ENCODE data around the gene SHLD1.

SHLD1 gene

DNA sequence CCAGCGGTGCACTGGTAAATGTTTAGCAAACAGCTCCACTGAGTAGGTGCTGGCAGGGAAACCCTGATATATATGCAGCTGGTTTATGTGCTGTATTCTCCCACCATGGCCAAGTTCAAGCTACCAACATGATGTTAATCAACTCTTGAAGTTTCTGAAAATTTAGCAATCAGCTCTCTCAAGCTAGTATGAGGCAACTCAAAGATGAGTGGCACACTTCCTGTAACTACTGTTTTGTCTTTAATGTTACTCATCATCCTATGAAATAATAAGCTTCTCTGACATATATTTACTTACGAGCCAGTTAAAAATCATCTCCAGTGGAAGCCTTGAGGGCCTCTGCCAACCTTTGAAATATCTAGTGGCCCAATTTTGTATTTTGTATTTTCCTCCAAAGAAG is 145.4 kb downstream of the SHLD1 start:
- no peaks in the 10 kb centered on the region for H4K20me1 ChIP-seq (ENCODE audit: insufficient read depth)
- TF ChIP-seq, protein P1, sequence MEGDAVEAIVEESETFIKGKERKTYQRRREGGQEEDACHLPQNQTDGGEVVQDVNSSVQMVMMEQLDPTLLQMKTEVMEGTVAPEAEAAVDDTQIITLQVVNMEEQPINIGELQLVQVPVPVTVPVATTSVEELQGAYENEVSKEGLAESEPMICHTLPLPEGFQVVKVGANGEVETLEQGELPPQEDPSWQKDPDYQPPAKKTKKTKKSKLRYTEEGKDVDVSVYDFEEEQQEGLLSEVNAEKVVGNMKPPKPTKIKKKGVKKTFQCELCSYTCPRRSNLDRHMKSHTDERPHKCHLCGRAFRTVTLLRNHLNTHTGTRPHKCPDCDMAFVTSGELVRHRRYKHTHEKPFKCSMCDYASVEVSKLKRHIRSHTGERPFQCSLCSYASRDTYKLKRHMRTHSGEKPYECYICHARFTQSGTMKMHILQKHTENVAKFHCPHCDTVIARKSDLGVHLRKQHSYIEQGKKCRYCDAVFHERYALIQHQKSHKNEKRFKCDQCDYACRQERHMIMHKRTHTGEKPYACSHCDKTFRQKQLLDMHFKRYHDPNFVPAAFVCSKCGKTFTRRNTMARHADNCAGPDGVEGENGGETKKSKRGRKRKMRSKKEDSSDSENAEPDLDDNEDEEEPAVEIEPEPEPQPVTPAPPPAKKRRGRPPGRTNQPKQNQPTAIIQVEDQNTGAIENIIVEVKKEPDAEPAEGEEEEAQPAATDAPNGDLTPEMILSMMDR (conservative IDR thresholded peaks at IDR 0.05; ENCODE audit: low read depth, low read length) = no peak

DNA sequence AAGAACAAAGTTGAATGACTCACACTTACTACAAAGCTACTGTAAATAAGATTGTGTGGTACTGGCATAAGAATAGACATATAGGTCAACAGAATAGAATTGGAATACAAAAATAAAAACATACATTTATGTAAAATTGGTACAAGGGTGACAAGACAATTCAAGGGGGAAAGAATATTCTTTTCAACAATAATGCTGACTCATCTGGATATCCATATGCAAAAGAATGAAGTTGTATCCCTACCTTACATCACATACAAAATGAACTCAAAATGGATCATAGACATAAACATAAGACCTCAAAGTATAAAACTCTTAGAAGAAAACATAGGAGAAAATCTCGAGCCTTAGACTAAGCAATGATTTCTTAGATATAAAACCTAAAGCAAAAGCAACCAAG is 149.2 kb downstream of the SHLD1 start:
- no peaks in the 10 kb centered on the region for H3K27me3 ChIP-seq (ENCODE audit: insufficient read depth, low read depth)
- no peak overlapping the region for H3K4me3 ChIP-seq (IDR thresholded peaks at IDR 0.05; ENCODE audit: insufficient read depth, low read depth, low read length)
- H3K79me2 ChIP-seq (ENCODE audit: insufficient read depth, low read depth) = no peaks in the 10 kb centered on the region
- no peaks in the 10 kb centered on the region for H3K36me3 ChIP-seq (ENCODE audit: insufficient read depth)
- no peaks in the 10 kb centered on the region for H4K20me1 ChIP-seq (ENCODE audit: insufficient read depth)
- H3K27ac ChIP-seq = no peak overlapping the region
- no peaks in the 10 kb centered on the region for H3K4me1 ChIP-seq (ENCODE audit: low read depth, poor library complexity, severe bottlenecking)
- H3K9ac ChIP-seq = no peak overlapping the region
- no peak overlapping the region for H2AFZ ChIP-seq (ENCODE audit: low read depth)
- H3K4me2 ChIP-seq = no peak overlapping the region
- TF ChIP-seq, protein P1 (conservative IDR thresholded peaks at IDR 0.05; ENCODE audit: low read depth, low read length) = no peak

More for the DNA sequence above, 145.4 kb downstream of the SHLD1 start:
- no peaks in the 10 kb centered on the region for H3K36me3 ChIP-seq (ENCODE audit: insufficient read depth)
- H3K27me3 ChIP-seq (ENCODE audit: insufficient read depth, low read depth) = no peaks in the 10 kb centered on the region
- no peak overlapping the region for H3K27ac ChIP-seq
- H2AFZ ChIP-seq (ENCODE audit: low read depth) = no peak overlapping the region
- no peak overlapping the region for H3K9ac ChIP-seq
- H3K4me3 ChIP-seq (IDR thresholded peaks at IDR 0.05; ENCODE audit: insufficient read depth, low read depth, low read length) = no peak overlapping the region
- no peaks in the 10 kb centered on the region for H3K79me2 ChIP-seq (ENCODE audit: insufficient read depth, low read depth)
- H3K4me2 ChIP-seq = no peak overlapping the region
- H3K4me1 ChIP-seq (ENCODE audit: low read depth, poor library complexity, severe bottlenecking) = no peaks in the 10 kb centered on the region

DNA sequence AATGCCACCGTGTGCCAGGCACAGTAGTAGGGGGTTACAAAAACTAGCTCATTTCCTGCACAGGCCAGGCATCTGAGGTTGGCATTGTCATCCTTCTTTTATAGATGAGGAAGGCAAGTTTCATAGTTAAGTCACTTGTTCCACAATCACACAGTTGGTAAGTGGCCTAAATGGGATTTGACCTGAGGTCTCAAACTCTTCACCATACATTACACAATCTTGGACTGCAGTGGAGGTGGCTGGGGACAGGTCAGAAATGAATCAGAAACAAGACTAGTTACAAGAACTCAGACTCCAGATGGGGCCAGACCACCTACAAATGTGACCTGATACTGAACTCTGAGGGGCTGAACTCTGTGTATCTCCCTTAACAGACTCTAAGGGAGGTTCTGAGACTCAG is 150.7 kb downstream of the SHLD1 start:
- Histone ChIP-seq H3K79me2 (ENCODE audit: insufficient read depth, low read depth) (no peaks in the 10 kb centered on the region), H3K4me2 (no peak overlapping the region), H3K27me3 (ENCODE audit: insufficient read depth, low read depth) (no peaks in the 10 kb centered on the region), H2AFZ (ENCODE audit: low read depth) (no peak overlapping the region), H3K9ac (no peak overlapping the region), H3K27ac (no peak overlapping the region), H3K36me3 (ENCODE audit: insufficient read depth) (no peaks in the 10 kb centered on the region), H4K20me1 (ENCODE audit: insufficient read depth) (no peaks in the 10 kb centered on the region), H3K4me3 (IDR thresholded peaks at IDR 0.05; ENCODE audit: insufficient read depth, low read depth, low read length) (no peak overlapping the region), H3K4me1 (ENCODE audit: low read depth, poor library complexity, severe bottlenecking) (no peaks in the 10 kb centered on the region)
- TF ChIP-seq, protein P1 (conservative IDR thresholded peaks at IDR 0.05; ENCODE audit: low read depth, low read length) = no peak

DNA sequence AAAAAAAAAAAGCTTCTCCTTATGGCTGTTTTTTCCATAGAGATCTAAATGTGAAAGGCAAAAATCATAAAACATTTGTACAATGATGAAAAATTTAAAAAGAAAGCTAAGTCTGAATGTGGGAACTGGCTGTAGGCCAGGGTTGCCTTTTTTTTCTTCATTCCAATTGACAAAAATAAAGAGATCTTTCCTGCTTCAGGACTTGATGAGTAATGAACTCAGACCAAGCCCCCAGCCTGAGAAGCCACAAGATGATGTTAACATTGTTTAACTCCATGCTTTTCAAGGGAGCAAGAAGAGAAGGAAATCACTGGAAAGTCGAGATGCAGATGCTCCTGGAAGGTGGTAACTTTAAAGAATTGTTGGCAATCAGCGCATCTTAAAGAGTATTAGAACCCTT is 158.8 kb downstream of the SHLD1 start:
- no peaks in the 10 kb centered on the region for H4K20me1 ChIP-seq (ENCODE audit: insufficient read depth)
- no peaks in the 10 kb centered on the region for H3K79me2 ChIP-seq (ENCODE audit: insufficient read depth, low read depth)

More for the DNA sequence above, 158.8 kb downstream of the SHLD1 start:
- no peak overlapping the region for H3K9ac ChIP-seq
- H3K27ac ChIP-seq = no peak overlapping the region
- peaks cover 14% of the 10 kb centered on the region for H3K4me1 ChIP-seq (ENCODE audit: low read depth, poor library complexity, severe bottlenecking)
- no peak overlapping the region for H2AFZ ChIP-seq (ENCODE audit: low read depth)
- H3K27me3 ChIP-seq (ENCODE audit: insufficient read depth, low read depth) = no peaks in the 10 kb centered on the region
- no peak overlapping the region for H3K4me3 ChIP-seq (IDR thresholded peaks at IDR 0.05; ENCODE audit: insufficient read depth, low read depth, low read length)
- no peak overlapping the region for H3K4me2 ChIP-seq
- TF ChIP-seq, protein P1 (conservative IDR thresholded peaks at IDR 0.05; ENCODE audit: low read depth, low read length) = no peak
- H3K36me3 ChIP-seq (ENCODE audit: insufficient read depth) = no peaks in the 10 kb centered on the region

Data from KMS-11 (cell line).